HG02678 (cell line): ENCODE results near the gene DOCK10.

Experiments
- ATAC-seq: cut with Tn5 transposase; IDR thresholded peaks from one replicate; pipeline ENCODE4 v1.9.1; 2021; ENCODE audit warnings: mild to moderate bottlenecking, moderate library complexity; ENCODE audit not compliant: unreplicated experiment

DOCK10 gene

DNA sequence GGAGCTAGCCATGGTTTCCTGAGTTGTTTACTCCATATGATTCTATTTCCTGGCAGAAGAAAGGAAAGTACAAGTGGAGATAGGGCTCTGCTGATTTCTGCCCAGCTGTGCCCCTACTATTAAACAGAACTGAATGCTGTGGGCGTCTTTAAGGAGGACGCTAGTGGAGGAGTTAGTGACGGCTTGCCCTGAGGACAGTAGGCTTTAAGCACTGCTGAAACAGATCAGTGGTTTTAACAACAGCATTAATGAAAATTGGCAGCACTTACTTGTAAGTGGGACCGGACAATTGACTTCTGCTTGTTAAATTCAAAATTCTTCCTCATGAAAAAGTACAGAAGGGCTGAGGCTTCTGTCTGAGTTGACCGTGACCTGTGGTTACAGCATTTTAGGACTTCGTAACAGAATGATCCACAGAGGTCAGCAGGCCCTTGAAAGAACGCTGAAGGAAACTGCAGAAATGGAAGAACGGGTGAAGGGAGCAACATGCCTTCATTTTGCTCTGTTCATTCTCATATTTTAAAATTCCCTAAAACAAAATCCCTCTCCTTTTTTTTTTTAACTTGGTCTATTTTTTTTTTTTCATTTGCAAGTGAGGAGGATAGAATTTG, 245.5 kb downstream of the DOCK10 start:
- no peak for ATAC-seq

DNA sequence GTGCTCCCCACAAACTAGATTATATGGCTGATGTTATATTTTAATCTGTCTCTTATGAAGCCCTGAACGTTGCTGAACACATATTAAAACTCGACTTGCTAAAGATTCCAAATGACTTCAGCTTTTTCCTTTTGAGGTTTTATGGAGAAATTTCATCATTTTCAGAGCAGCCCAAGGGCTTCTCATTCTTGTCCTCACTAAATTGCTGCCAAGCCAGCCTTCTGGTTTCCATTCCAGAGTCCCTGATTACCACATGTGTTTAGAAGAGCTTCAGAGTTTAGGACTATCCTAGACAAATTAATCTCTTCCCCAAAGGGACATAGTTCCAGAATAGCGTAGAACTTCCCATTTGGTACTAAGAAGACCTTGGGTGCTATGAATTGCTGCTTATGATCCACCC, 248.3 kb downstream of the DOCK10 start:
- no peak for ATAC-seq

GRCh38 chr2:224786848-224787247, 255.4 kb downstream of the DOCK10 start:
- ATAC-seq = no peak

GRCh38 chr2:224781400-224781799, 260.9 kb downstream of the DOCK10 start:
- ATAC-seq = no peak

- no peak for ATAC-seq
Observed at GRCh38 chr2:224780823-224781222, 261.4 kb downstream of the DOCK10 start.

DNA sequence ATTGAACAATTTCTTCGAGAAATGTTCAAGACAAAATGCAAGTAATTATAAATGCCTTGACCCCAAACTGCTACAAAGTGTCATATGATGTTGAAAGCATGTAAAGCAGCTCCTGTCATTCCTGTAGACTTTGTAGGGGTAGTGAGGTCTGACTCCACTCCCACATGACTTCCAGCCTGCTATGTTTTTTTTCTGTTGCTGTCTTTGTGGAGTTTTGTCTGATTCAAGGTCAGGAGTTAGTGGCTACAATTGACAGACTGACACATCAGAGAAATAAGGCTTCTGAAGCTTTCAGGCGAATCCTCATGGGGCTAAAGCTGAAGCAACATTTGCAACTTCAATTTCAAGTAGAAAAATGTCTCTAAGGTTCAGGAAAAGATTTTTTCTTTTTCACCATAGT, 262.2 kb downstream of the DOCK10 start:
- ATAC-seq = no peak

GRCh38 chr2:224778474-224778877, 263.8 kb downstream of the DOCK10 start:
- peak; percentile 50 for ATAC-seq

DNA sequence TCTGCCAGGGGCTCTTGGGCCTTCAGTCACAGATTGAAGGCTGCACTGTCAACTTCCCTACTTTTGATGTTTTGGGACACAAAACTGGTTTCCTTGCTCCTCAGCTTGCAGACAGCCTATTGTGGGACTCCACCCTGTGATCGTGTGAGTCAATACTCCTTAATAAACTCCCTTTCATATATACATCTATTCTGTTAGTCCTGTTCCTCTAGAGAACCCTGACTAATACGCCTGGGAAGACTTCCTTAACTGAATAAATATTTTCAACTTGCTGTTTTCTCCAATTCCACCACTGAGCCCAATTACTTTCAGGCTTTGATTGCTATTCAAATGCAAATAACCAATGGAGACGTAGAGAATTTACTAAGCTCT, 264.7 kb downstream of the DOCK10 start:
- no peak for ATAC-seq

DNA sequence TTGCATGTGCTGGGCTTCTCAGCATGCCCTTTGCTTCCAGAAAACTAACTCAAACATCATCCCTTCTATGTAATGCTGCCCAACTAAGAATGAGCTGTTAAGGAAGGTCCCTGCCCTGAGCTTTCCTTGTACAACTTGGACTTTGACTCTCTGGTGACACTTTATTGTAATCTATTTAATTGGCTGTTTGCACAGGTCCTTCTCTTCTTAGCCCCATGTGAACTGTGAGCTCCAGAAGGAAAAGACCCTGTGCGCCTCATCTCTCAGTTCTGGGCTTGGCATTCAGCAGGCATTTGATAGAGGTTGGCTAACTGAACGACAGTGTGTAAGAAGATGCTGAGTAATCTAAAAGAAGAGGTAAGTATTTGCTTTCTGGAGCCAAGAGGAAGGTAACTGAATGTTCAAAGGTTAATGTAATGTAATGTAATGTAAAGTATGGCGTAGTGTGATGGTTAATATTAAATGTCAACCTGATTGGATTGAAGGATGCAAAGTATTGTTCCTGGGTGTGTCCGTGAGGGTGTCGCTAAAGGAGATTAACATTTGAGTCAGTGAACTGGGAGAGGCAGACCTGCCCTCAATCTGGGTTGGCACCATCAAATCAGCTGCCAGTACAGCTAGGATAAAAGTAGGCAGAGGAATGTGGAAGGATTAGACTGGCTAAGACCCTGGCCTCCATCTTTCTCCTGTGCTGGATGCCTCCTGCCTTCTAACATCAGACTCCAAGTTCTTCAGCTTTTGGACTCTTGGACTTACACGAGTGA, 265.3 kb downstream of the DOCK10 start:
- ATAC-seq = no peak

- ATAC-seq = no peak
Observed at GRCh38 chr2:224775647-224776046, 266.6 kb downstream of the DOCK10 start.

- no peak for ATAC-seq
Observed at GRCh38 chr2:224774735-224775134, 267.5 kb downstream of the DOCK10 start.

GRCh38 chr2:224772494-224772893, 269.8 kb downstream of the DOCK10 start:
- ATAC-seq = no peak

DNA sequence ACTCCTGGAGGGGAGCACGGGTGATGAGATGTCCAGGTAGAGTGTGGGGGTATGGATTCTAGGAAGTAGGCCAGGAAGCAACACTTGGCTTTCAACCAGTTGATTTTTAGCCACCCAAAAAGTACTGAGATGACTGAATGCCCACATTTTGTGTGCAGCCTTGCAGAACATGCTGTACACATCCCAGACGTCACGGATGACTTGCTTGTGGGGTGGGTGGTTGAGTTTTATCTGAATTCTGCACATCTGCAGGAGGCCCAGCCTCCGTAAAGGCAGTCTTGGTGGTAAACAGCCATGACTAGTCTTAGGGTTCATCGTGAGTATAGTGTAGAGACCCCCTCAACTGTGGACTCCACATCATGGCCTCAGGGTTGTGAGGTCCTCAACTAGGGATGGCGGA, 272.8 kb downstream of the DOCK10 start:
- ATAC-seq = no peak

GRCh38 chr2:224764565-224765236, 277.6 kb downstream of the DOCK10 start:
- peak; percentile 70 for ATAC-seq

- no peak for ATAC-seq
Observed at GRCh38 chr2:224757934-224758548, 284.2 kb downstream of the DOCK10 start.

DNA sequence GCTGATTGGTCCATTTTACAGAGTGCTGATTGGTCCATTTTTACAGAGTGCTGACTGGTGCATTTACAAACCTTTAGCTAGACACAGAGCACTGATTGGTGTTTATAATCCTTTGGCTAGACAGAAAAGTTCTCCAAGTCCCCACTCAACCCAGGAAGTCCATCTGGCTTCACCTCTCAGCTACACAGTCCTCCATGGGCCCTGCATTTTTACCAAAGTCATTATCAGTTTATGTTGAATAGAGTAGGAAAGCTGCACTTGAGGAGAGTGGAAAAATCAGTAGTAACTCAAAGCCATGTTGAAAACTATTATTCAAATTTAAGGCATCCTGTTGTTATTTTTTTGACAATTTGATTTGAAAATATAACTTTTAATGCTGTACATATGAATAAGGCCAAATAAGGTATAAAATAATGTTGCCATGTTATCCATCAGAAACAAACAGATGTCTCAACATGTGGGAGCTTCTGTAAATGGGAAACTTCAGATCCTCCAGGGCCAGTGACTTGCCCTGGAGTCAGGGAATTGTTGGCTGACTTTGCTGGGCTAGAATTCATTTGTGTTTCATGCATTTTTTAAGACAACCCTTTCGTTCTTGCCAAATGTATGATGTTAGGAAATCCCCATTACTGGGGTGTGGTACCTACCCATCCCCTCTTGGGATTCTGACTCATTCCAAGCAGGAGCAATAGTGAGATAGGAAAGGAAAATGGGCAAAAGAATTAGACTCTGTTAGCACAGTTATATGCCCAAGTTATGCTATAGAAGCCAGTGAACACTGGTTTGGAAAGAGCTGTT, 288.3 kb downstream of the DOCK10 start:
- ATAC-seq = no peak

DNA sequence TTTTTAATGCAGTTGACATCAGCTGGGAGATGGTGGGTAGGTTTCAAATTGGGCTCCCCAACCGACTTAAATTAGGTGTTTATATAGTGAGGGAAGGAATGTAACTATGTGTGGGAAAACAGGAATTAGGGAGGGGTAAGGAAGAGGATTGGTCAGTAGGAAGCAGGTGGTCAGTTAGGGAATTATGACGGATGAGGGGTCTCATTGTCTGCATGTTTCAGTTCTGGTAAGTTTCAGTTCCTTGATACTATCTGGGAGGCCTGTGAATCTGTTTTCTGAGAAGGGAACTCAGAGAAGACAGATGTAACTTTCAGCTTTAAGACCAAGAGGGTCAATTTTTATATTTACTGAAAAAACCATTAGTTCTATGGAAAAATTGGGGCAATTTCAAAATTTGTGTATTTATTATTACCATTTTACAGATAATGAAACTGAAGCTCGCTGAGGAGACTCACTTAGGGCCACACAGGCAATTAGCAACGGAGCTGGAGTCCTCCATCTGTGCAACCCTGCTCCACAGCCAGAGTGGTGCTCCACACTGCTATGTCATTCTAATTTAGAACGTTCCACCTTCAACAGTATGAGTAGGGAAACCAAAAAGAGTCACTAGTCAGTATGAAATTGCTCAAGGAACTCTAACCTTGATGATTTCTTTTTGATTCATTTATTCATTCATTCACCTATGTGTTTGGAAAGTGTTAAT, 290.1 kb downstream of the DOCK10 start:
- peak; percentile 66 for ATAC-seq

DNA sequence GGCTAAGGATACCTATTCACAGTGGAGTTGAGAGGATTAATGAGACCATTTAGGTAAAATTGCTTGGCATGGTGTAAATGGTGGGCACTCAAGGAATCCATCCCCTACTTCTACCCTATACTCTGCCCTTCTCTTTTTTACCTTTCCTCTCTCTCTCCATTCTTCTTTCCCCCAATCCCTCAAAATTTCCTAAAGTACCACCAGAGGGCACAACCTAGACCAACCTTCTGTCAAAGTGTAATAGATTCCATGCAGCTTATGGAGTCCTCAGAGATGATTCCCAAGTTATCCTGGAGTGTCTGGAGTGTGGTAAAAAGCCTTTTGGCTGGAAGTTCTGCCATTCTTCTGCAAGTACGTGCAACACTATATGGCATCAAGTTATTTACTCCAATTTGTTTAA, 293.1 kb downstream of the DOCK10 start:
- no peak for ATAC-seq

DNA sequence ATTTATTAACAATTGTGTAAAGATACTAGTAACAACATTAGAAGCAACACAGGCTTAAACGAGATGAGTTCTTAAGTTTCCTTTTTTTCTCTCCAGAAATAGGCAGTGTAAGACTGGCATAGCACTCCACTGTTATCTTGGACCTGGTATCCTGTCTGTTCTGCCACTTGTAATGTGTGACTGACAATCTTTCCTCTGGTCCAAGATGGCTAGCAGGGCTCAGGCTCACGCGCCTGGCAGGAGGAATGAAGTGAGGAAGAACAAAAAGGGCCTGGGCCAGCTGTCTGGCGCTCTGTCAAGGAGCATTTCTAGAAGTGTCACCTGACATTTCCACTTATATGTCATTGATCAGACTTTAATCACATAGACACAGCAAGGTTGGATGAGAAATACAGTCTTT, 294.5 kb downstream of the DOCK10 start:
- ATAC-seq = no peak

GRCh38 chr2:224736227-224736626, 306.0 kb downstream of the DOCK10 start:
- ATAC-seq = no peak
